ENCODE measurements around the gene MEF2D. TPM values are rescaled to one million over a fixed set of nuclear protein-coding genes. Genes with fewer than 3 reads are reported as not detected.
A peak's percentile ranks its signal among the peaks of the same experiment; 100 is the strongest.

MEF2D gene
- polyA plus RNA-seq, 1 experiment = 9.9 TPM

GRCh38 chr1:156437037-156437867, 63.3 kb downstream of the MEF2D start:
- ChIA-PET POLR2A (no interaction called here), CTCF (interaction anchor here (1.3 to 1.7 kb wide), 2 partner anchors 9 to 51 kb away, joined by 11 to 12 read pairs; no protein-coding TSS in a partner anchor)
- no peak overlapping the region for H3K27ac ChIP-seq (ENCODE audit: low read depth, low read length)
- H3K27me3 ChIP-seq (ENCODE audit: control insufficient read depth, insufficient read depth, low read length) = peaks cover 97% of the 10 kb centered on the region
- no peaks in the 10 kb centered on the region; the same call in 1 of the 2 replicates for H3K9me3 ChIP-seq (ENCODE audit: control insufficient read depth, insufficient read depth, low read length)
- H3K4me3 ChIP-seq (ENCODE audit: low read depth, low read length) = no peak overlapping the region
- no peak for DNase-seq (ENCODE audit: low read depth, low spot score)
- TF ChIP-seq CTCF (IDR thresholded peaks at IDR 0.05; ENCODE audit: low read depth, low read length) = no peak

GRCh38 chr1:156436141-156437036, 64.2 kb downstream of the MEF2D start:
- DNase-seq (ENCODE audit: low read depth, low spot score) = no peak
- Histone ChIP-seq H3K27ac (ENCODE audit: low read depth, low read length) (no peak overlapping the region), H3K9me3 (ENCODE audit: control insufficient read depth, insufficient read depth, low read length) (no peaks in the 10 kb centered on the region; the same call in 1 of the 2 replicates), H3K4me3 (ENCODE audit: low read depth, low read length) (no peak overlapping the region), H3K27me3 (ENCODE audit: control insufficient read depth, insufficient read depth, low read length) (peaks cover 97% of the 10 kb centered on the region)
- no peak for TF ChIP-seq CTCF (IDR thresholded peaks at IDR 0.05; ENCODE audit: low read depth, low read length)
- CTCF ChIA-PET = interaction anchor here (1.3 to 4.6 kb wide), 3 partner anchors 10 to 50 kb away, joined by 11 to 27 read pairs (median 12); no protein-coding TSS in a partner anchor
- POLR2A ChIA-PET = no interaction called here

- ChIA-PET POLR2A (no interaction called here), CTCF (interaction anchor here (0.6 to 4.6 kb wide), 3 partner anchors 10 to 53 kb away, joined by 3 to 27 read pairs (median 4); no protein-coding TSS in a partner anchor)
- Histone ChIP-seq H3K4me3 (ENCODE audit: low read depth, low read length) (peak overlapping the region; percentile 10; the same call in 1 of the 2 replicates), H3K27ac (ENCODE audit: low read depth, low read length) (no peak overlapping the region), H3K27me3 (ENCODE audit: control insufficient read depth, insufficient read depth, low read length) (peaks cover 95% of the 10 kb centered on the region), H3K9me3 (ENCODE audit: control insufficient read depth, insufficient read depth, low read length) (no peaks in the 10 kb centered on the region; the same call in 1 of the 2 replicates)
- DNase-seq (ENCODE audit: low read depth, low spot score) = no peak
- no peak for TF ChIP-seq CTCF (IDR thresholded peaks at IDR 0.05; ENCODE audit: low read depth, low read length)
These were observed 64.9 kb downstream of the MEF2D start for GRCh38 chr1:156435545-156436140.

GRCh38 chr1:156434989-156435544, 65.5 kb downstream of the MEF2D start:
- no peak for DNase-seq (ENCODE audit: low read depth, low spot score)
- CTCF ChIA-PET = interaction anchor here (0.6 to 4.6 kb wide), 3 partner anchors 11 to 53 kb away, joined by 3 to 27 read pairs (median 4); no protein-coding TSS in a partner anchor
- H3K9me3 ChIP-seq (ENCODE audit: control insufficient read depth, insufficient read depth, low read length) = no peaks in the 10 kb centered on the region; the same call in 1 of the 2 replicates
- H3K27me3 ChIP-seq (ENCODE audit: control insufficient read depth, insufficient read depth, low read length) = peaks cover 95% of the 10 kb centered on the region
- no peak for TF ChIP-seq CTCF (IDR thresholded peaks at IDR 0.05; ENCODE audit: low read depth, low read length)
- no peak overlapping the region for H3K4me3 ChIP-seq (ENCODE audit: low read depth, low read length)
- no peak overlapping the region for H3K27ac ChIP-seq (ENCODE audit: low read depth, low read length)
- POLR2A ChIA-PET = no interaction called here
